ENCODE results near the gene GPR142. TPM values are rescaled to one million over a fixed set of nuclear protein-coding genes. Genes with fewer than 3 reads are reported as not detected.

Gene GPR142
- total RNA-seq, 4 donors from 2014 or later, result not detected

DNA sequence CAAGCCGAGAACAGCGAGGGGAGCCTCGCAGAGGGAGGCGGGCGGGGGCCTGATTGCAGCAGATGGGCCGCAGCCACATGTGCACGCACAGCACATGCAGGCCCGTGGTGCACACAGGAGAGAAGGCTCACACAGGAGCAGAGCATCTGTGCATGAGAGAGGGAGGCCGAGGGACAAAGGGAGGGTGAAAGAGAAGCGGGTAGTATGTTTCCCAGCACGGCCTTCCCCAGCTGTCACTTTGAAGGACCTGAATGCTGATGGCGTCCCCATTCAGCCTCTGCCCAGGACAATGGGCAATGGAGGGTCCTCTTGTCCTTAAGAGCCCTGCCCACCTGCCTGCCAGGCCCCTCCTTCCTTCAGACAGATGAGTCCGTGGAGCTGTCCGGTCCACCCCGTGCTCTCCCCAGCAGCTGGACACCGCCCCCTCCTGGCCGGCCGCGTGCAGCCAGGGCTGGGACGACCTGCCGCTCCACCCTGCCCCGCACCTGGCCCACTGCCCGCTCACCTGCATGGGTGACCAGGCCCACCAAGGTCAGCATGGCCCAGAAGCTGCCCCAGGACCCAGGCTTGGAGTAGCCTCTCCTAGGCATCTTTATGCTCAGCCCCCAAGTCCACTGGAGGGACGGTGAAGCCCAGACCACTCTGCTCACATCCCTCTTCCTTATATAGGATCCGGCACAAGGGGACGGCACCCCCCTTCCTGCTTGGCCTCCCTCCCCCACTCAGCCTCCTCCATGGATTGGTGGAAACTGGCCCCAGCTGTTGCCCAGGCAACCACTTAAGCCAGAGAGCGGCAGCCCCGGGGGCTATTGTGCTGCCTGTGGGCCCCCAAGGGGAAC is 5.9 kb upstream of the GPR142 start, which contains the start of gene BTBD17:
Gene BTBD17 (minus strand): TSS at position 639 of the 839 bp plus-strand sequence. CDS start 49 bp downstream, at position 590.
- no peak within 1 kb of the TSS for H3K27ac ChIP-seq
- whole genome bisulfite sequencing, result 41% methylated on average over 18 of the region's 28 CpGs
- no peak for DNase-seq (ENCODE audit: low spot score in 2 of 2)
- H3K9me3 ChIP-seq, result no peaks in the 10 kb centered on the region
- H3K4me3 ChIP-seq, result no peak within 1 kb of the TSS
- peaks cover 11% of the 10 kb centered on the region for H3K4me1 ChIP-seq
- peaks cover 65% of the 10 kb centered on the region for H3K27me3 ChIP-seq
- no peaks in the 10 kb centered on the region for H3K36me3 ChIP-seq
- TF ChIP-seq POLR2AphosphoS5 (IDR thresholded peaks at IDR 0.05), result no peak
- TF ChIP-seq, protein P1, sequence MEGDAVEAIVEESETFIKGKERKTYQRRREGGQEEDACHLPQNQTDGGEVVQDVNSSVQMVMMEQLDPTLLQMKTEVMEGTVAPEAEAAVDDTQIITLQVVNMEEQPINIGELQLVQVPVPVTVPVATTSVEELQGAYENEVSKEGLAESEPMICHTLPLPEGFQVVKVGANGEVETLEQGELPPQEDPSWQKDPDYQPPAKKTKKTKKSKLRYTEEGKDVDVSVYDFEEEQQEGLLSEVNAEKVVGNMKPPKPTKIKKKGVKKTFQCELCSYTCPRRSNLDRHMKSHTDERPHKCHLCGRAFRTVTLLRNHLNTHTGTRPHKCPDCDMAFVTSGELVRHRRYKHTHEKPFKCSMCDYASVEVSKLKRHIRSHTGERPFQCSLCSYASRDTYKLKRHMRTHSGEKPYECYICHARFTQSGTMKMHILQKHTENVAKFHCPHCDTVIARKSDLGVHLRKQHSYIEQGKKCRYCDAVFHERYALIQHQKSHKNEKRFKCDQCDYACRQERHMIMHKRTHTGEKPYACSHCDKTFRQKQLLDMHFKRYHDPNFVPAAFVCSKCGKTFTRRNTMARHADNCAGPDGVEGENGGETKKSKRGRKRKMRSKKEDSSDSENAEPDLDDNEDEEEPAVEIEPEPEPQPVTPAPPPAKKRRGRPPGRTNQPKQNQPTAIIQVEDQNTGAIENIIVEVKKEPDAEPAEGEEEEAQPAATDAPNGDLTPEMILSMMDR (IDR thresholded peaks at IDR 0.05), result peak; percentile 22 to 59

DNA sequence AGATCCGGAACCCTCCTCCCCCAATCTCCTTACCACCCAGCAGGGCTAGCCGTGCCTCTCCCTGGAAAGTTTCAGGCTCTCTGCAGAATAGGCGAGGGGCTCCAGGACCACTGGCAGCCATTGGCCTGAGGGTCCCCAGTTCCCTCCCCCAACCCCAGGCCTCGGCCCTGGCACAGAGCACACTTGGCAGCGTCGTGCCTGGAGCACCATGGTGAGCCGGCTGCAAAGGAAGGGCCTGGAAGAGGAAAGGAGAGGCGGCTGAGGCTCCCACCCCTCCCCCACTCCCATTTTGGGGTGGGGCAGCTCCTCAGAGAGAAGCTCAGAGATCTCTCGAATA is 5.3 kb upstream of the GPR142 start:
- no peak overlapping the region for H3K4me3 ChIP-seq
- H3K4me1 ChIP-seq, result peaks cover 5% of the 10 kb centered on the region
- peaks cover 62% of the 10 kb centered on the region for H3K27me3 ChIP-seq
- TF ChIP-seq POLR2AphosphoS5 (IDR thresholded peaks at IDR 0.05), result no peak
- no peak for TF ChIP-seq EP300 (IDR thresholded peaks at IDR 0.05)
- TF ChIP-seq POLR2A (IDR thresholded peaks at IDR 0.05), result no peak
- TF ChIP-seq, protein P1 (IDR thresholded peaks at IDR 0.05), result no peak
- H3K36me3 ChIP-seq, result no peaks in the 10 kb centered on the region
- DNase-seq (ENCODE audit: low spot score in 2 of 2), result no peak
- no peaks in the 10 kb centered on the region for H3K9me3 ChIP-seq
- no CpG with 5 or more reads among the region's 9 CpGs for WGBS
- H3K27ac ChIP-seq, result no peak overlapping the region

DNA sequence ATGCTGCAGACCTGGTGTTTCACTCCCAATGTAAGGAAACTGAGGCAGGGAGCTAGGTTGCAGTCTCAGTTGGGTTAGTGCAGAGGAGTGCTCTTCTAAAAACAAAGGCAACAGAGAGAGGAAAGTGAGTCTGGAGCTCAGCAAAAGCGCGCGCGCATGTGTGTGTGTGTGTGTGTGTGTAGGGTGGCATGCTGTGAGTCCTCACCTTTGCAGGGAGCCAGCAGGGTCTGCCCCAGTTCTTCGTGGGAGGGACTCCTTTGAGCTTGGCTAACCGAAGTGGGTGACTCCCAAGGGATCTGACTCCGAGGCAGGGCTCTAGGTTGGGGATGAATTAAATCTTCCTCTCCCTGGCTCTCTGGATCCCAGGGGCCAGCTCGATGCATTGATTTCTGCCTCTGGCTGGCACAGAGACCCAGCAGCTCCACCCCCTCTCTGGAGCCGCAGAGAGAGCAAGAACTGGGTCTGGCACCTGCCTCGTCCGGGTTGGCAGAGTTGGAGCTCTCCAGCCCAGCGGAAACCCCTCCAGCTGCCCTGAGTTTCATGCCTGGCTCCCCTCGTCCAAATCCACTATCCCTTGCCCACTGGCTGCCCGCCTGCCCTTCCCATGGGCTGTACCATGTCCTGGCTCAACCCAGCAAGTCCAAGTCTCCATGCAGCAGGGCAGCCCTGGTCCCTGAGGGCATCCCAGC is 4.4 kb upstream of the GPR142 start:
- H3K36me3 ChIP-seq, result no peaks in the 10 kb centered on the region
- no peak overlapping the region for H3K4me3 ChIP-seq
- TF ChIP-seq, protein P1 (IDR thresholded peaks at IDR 0.05), result no peak
- no peak for TF ChIP-seq POLR2AphosphoS5 (IDR thresholded peaks at IDR 0.05)
- TF ChIP-seq POLR2A (IDR thresholded peaks at IDR 0.05), result no peak
- TF ChIP-seq EP300 (IDR thresholded peaks at IDR 0.05), result no peak
- DNase-seq (ENCODE audit: low spot score in 2 of 2), result no peak
- H3K4me1 ChIP-seq, result no peaks in the 10 kb centered on the region
- peaks cover 56% of the 10 kb centered on the region for H3K27me3 ChIP-seq
- WGBS, result 52% methylated on average over 12 of the region's 14 CpGs
- H3K27ac ChIP-seq, result no peak overlapping the region
- no peaks in the 10 kb centered on the region for H3K9me3 ChIP-seq

DNA sequence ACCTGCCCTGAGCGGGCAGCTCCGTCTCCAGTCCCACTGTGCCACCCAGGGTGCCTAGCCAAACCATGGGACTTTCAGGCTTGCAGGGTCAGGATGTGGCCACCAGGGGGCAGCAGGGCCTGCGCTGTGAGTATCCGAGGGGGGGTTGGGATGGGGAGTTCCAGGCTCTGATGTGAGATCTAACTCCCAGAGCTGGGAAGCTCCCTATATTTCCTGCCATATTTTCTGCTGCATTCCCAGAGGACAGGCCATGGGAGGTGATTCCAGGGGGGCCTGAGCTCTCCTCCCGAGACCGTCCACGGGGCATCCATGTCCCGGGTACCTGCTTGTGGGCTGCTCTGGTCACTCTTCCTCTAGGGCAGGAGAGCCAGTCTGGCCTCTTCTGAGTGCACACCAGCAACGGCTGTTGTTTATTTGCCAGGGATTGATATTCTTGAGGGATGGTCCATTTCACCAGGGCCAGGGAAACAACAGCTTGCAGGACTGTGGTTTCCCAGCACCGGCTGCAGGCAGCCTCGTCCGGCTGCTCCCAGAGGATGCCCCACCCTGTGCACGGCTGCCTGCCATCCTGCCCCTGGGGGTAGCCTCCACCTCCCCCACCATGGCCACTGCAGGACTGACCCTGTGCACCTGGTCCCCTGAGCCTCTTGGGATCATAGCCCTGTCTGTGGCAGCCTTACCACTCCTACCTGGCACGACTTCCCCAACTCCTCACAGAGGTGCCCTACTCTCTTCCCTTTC is 1.2 kb downstream of the GPR142 start:
- Histone ChIP-seq H3K36me3 (no peaks in the 10 kb centered on the region), H3K27ac (no peak overlapping the region), H3K4me3 (no peak overlapping the region), H3K9me3 (no peaks in the 10 kb centered on the region), H3K4me1 (peaks cover 5% of the 10 kb centered on the region), H3K27me3 (peaks cover 25% of the 10 kb centered on the region)
- no peak for TF ChIP-seq EP300 (IDR thresholded peaks at IDR 0.05)
- TF ChIP-seq, protein P1 (IDR thresholded peaks at IDR 0.05), result peak; percentile 72 to 95
- whole genome bisulfite sequencing, result 33% methylated on average over 4 of the region's 14 CpGs
- no peak for DNase-seq (ENCODE audit: low spot score in 2 of 2)

DNA sequence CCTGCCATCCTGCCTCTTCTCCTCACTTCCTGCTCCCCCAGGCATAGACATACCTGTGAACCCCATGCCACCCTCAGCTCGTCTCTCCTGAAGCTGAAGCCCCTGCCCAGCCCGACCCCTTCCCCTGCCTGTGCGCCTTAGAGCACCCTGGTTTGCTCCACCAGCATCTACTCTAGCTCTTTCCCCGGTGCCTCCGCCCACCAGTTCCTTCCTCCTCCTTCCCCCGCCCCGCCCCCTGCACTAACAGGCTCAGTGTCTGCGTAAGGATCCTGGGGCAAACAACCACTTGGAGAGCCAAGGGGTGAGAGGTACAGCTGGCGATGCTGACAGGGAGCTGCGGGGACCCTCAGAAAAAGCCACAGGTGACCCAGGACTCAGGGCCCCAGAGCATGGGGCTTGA is 1.9 kb downstream of the GPR142 start:
- Histone ChIP-seq H3K27me3 (peaks cover 25% of the 10 kb centered on the region), H3K27ac (no peak overlapping the region), H3K4me3 (no peak overlapping the region), H3K9me3 (no peaks in the 10 kb centered on the region), H3K4me1 (peaks cover 5% of the 10 kb centered on the region), H3K36me3 (no peaks in the 10 kb centered on the region)
- WGBS, result 35% methylated on average over 10 of the region's 10 CpGs
- TF ChIP-seq POLR2AphosphoS5 (IDR thresholded peaks at IDR 0.05) (no peak), POLR2A (IDR thresholded peaks at IDR 0.05) (no peak), EP300 (IDR thresholded peaks at IDR 0.05) (no peak)
- TF ChIP-seq, protein P1 (IDR thresholded peaks at IDR 0.05), result no peak
- DNase-seq (ENCODE audit: low spot score in 2 of 2), result no peak

Measured in suprapubic skin (tissue), 4 donors.